ENCODE results near the gene TP53INP2.
A peak's percentile ranks its signal among the peaks of the same experiment; 100 is the strongest.
"Not testable (repeated sequence)": the region's sequence is repeated elsewhere in the genome, so short reads cannot be mapped to it uniquely, and the experiment has no call there.

The TP53INP2 gene

DNA sequence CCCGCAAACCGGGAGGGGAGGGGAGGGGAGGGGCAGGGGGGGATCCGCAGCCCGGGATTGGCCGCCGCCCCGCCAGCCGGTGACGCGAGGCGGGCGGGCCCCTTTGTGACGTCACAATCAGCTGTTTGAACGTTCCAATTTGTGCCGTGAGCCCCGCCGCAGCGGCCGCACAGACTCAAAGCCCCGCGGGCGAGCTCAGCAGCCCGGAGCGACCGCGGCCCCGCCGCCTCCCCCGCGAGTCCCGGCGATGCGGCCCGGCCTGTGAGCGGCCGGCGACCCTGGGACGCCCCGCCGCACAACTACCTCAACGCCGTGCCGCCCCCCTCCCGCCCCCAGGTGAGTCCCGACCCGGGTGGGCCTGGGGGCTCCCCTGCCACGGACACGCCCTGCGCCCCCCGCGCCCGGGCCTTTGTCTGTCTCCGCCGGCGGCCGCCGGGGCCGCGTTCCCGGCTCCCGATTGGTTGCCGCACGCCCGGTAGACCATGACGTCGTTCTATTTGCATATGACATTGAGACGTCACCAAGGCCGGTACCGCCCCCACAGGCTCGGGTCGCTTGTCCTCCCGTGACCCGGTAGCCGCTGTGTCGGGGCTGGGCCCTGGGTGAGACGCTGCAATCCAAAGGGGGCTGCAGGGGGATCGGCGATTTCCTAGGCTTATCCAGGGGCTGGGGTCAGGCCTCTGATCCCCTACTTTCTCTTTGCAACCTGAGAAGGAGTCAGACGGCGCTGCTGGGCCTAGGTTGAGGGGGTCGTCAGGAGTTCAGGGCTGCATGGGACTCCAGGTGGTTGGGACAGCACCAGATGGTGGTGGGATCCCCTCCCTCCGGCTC lies at the start of gene TP53INP2:
Gene TP53INP2, plus strand, starts transcription at position 168 of the 831 bp plus-strand sequence. CDS start 4,396 bp downstream, outside the sequence.
- H3K4me1 ChIP-seq (ENCODE audit: insufficient read depth, poor library complexity, severe bottlenecking) = peaks cover 15% of the 10 kb centered on the region
- no peaks in the 10 kb centered on the region for H3K36me3 ChIP-seq (ENCODE audit: low read depth)
- no peaks in the 10 kb centered on the region for H3K9me3 ChIP-seq (ENCODE audit: severe bottlenecking)
- H3K27ac ChIP-seq (ENCODE audit: poor library complexity, severe bottlenecking) = peak within 1 kb of the TSS; percentile 41
- TF ChIP-seq, protein P1, sequence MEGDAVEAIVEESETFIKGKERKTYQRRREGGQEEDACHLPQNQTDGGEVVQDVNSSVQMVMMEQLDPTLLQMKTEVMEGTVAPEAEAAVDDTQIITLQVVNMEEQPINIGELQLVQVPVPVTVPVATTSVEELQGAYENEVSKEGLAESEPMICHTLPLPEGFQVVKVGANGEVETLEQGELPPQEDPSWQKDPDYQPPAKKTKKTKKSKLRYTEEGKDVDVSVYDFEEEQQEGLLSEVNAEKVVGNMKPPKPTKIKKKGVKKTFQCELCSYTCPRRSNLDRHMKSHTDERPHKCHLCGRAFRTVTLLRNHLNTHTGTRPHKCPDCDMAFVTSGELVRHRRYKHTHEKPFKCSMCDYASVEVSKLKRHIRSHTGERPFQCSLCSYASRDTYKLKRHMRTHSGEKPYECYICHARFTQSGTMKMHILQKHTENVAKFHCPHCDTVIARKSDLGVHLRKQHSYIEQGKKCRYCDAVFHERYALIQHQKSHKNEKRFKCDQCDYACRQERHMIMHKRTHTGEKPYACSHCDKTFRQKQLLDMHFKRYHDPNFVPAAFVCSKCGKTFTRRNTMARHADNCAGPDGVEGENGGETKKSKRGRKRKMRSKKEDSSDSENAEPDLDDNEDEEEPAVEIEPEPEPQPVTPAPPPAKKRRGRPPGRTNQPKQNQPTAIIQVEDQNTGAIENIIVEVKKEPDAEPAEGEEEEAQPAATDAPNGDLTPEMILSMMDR (IDR thresholded peaks at IDR 0.05; ENCODE audit: poor library complexity, severe bottlenecking) = no peak
- DNase-seq (ENCODE audit: low spot score) (peak; percentile 97), ATAC-seq (ENCODE audit: low read depth) (peak; percentile 25)
- H3K4me3 ChIP-seq (ENCODE audit: severe bottlenecking) = peak within 1 kb of the TSS; percentile 90
- no peaks in the 10 kb centered on the region for H3K27me3 ChIP-seq (ENCODE audit: insufficient read depth, poor library complexity, severe bottlenecking)

DNA sequence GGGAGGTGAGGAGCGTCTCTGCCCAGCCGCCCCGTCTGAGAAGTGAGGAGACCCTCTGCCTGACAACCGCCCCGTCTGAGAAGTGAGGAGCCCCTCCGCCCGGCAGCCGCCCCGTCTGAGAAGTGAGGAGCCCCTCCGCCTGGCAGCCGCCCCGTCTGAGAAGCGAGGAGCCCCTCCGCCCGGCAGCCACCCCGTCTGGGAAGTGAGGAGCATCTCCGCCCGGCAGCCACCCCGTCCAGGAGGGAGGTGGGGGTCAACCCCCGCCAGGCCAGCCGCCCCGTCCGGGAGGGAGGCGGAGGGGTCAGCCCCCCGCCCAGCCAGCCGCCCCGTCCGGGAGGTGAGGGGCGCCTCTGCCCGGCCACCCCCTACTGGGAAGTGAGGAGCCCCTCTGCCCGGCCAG lies 45.5 kb upstream of the TP53INP2 start:
- ATAC-seq (ENCODE audit: low read depth); H3K27ac ChIP-seq (ENCODE audit: poor library complexity, severe bottlenecking); H3K9me3 ChIP-seq (ENCODE audit: severe bottlenecking); DNase-seq (ENCODE audit: low spot score); H3K4me3 ChIP-seq (ENCODE audit: severe bottlenecking); H3K27me3 ChIP-seq (ENCODE audit: insufficient read depth, poor library complexity, severe bottlenecking): not testable (repeated sequence)
- peaks cover 15% of the 10 kb centered on the region for H3K4me1 ChIP-seq (ENCODE audit: insufficient read depth, poor library complexity, severe bottlenecking)
- peaks cover 12% of the 10 kb centered on the region for H3K36me3 ChIP-seq (ENCODE audit: low read depth)

DNA sequence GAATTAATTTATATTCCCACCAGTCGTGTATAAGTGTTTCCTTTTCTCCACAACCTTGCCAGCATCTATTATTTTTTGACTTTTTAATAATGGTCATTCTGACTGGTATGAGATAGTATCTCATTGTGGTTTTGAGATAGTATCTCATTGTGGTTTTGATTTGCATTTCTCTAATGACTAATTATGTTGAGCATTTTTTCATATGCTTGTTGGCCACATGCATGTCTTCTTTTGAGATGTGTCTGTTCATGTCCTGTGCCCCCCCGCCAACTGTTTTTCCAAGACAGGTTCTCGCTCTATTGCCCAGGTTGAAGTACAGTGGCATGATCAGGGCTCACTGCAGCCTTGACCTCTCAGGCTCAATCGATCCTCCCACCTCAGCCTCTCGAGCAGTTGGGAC lies 42.3 kb upstream of the TP53INP2 start:
- ATAC-seq (ENCODE audit: low read depth) (peak; percentile 89), DNase-seq (ENCODE audit: low spot score) (peak; percentile 89)
- peaks cover 15% of the 10 kb centered on the region for H3K4me1 ChIP-seq (ENCODE audit: insufficient read depth, poor library complexity, severe bottlenecking)
- not testable (repeated sequence) for H3K4me3 ChIP-seq (ENCODE audit: severe bottlenecking); H3K9me3 ChIP-seq (ENCODE audit: severe bottlenecking); H3K27ac ChIP-seq (ENCODE audit: poor library complexity, severe bottlenecking); H3K36me3 ChIP-seq (ENCODE audit: low read depth); H3K27me3 ChIP-seq (ENCODE audit: insufficient read depth, poor library complexity, severe bottlenecking)

- DNase-seq (ENCODE audit: low spot score) (no peak), ATAC-seq (ENCODE audit: low read depth) (no peak)
- no peaks in the 10 kb centered on the region for H3K27me3 ChIP-seq (ENCODE audit: insufficient read depth, poor library complexity, severe bottlenecking)
- no peaks in the 10 kb centered on the region for H3K9me3 ChIP-seq (ENCODE audit: severe bottlenecking)
- H3K4me3 ChIP-seq (ENCODE audit: severe bottlenecking) = no peak overlapping the region
- TF ChIP-seq, protein P1 (IDR thresholded peaks at IDR 0.05; ENCODE audit: poor library complexity, severe bottlenecking) = no peak
- H3K4me1 ChIP-seq (ENCODE audit: insufficient read depth, poor library complexity, severe bottlenecking) = peaks cover 15% of the 10 kb centered on the region
- no peaks in the 10 kb centered on the region for H3K36me3 ChIP-seq (ENCODE audit: low read depth)
- no peak overlapping the region for H3K27ac ChIP-seq (ENCODE audit: poor library complexity, severe bottlenecking)
Observed at GRCh38 chr20:34663213-34663943, 40.8 kb upstream of the TP53INP2 start.

GRCh38 chr20:34664751-34665150 lies 39.4 kb upstream of the TP53INP2 start:
- not testable (repeated sequence) for H3K27ac ChIP-seq (ENCODE audit: poor library complexity, severe bottlenecking); DNase-seq (ENCODE audit: low spot score); H3K9me3 ChIP-seq (ENCODE audit: severe bottlenecking); ATAC-seq (ENCODE audit: low read depth); H3K27me3 ChIP-seq (ENCODE audit: insufficient read depth, poor library complexity, severe bottlenecking); H3K36me3 ChIP-seq (ENCODE audit: low read depth); H3K4me3 ChIP-seq (ENCODE audit: severe bottlenecking)
- peaks cover 15% of the 10 kb centered on the region for H3K4me1 ChIP-seq (ENCODE audit: insufficient read depth, poor library complexity, severe bottlenecking)

DNA sequence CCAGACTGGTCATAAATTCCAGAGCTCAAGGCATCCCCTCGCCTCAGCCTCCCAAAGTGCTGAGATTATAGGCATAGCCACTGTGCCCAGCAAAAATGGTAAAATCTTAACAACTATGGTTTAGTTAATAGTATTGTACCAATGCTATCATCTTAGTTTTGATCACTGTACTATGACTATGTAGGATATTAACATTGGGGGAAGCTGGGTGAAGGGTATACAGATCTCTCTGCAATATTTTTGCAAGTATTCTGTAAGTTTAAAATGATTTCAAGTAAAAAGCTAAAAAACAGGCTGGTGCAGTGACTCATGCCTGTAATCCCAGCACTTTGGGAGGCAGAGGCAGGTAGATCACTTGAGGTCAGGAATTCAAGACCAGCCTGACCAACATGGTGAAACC lies 35.0 kb upstream of the TP53INP2 start:
- Histone ChIP-seq H3K36me3 (ENCODE audit: low read depth) (peaks cover 3% of the 10 kb centered on the region; the same call in 1 of the 2 replicates), H3K27ac (ENCODE audit: poor library complexity, severe bottlenecking) (no peak overlapping the region), H3K4me3 (ENCODE audit: severe bottlenecking) (no peak overlapping the region), H3K27me3 (ENCODE audit: insufficient read depth, poor library complexity, severe bottlenecking) (no peaks in the 10 kb centered on the region), H3K4me1 (ENCODE audit: insufficient read depth, poor library complexity, severe bottlenecking) (no peaks in the 10 kb centered on the region), H3K9me3 (ENCODE audit: severe bottlenecking) (peaks cover 6% of the 10 kb centered on the region)
- TF ChIP-seq, protein P1 (IDR thresholded peaks at IDR 0.05; ENCODE audit: poor library complexity, severe bottlenecking) = no peak
- DNase-seq (ENCODE audit: low spot score) = no peak
- no peak for ATAC-seq (ENCODE audit: low read depth)
